Activated CD8-positive, alpha-beta memory T cell treated with anti-CD3 and anti-CD28 coated beads for 24 hours (primary cell): ENCODE data around the gene RITA1.
"Not testable (repeated sequence)": the region's sequence is repeated elsewhere in the genome, so short reads cannot be mapped to it uniquely, and the experiment has no call there.

ENCODE experiments used
- DNase-seq: peaks from one replicate; pipeline ENCODE4 v3.0.0-alpha.2; 2020

RITA1 gene

GRCh38 chr12:113185180-113186032 is at the start of gene RITA1, which contains the start of gene DDX54:
RITA1 (plus strand) TSS chr12:113185721; CDS start chr12:113186747, 1,026 bp downstream.
DDX54 (minus strand) TSS chr12:113185478; CDS start chr12:113185451, 27 bp downstream.
- DNase-seq = peak; percentile 96

- peak; percentile 72 for DNase-seq
Measured at GRCh38 chr12:113136128-113136989, 49.2 kb upstream of the RITA1 start.

- DNase-seq = no peak
Measured at GRCh38 chr12:113136990-113137511, 48.5 kb upstream of the RITA1 start.

- DNase-seq = no peak
Measured at GRCh38 chr12:113137861-113138783, 47.4 kb upstream of the RITA1 start.

- DNase-seq = no peak
Measured at GRCh38 chr12:113138826-113139225, 46.7 kb upstream of the RITA1 start.

GRCh38 chr12:113140706-113141105 is 44.8 kb upstream of the RITA1 start:
- no peak for DNase-seq

GRCh38 chr12:113141716-113142115 is 43.8 kb upstream of the RITA1 start:
- DNase-seq = not testable (repeated sequence)

- DNase-seq = no peak
Measured at GRCh38 chr12:113142173-113142885, 43.2 kb upstream of the RITA1 start.

- no peak for DNase-seq
Measured at GRCh38 chr12:113142886-113143332, 42.6 kb upstream of the RITA1 start.

GRCh38 chr12:113143959-113144358 is 41.6 kb upstream of the RITA1 start:
- no peak for DNase-seq

- no peak for DNase-seq
Measured at GRCh38 chr12:113144806-113145205, 40.7 kb upstream of the RITA1 start.

GRCh38 chr12:113145720-113146551 is 39.6 kb upstream of the RITA1 start:
- no peak for DNase-seq

- no peak for DNase-seq
Measured at GRCh38 chr12:113146999-113147398, 38.5 kb upstream of the RITA1 start.

GRCh38 chr12:113149361-113150150 is 36.0 kb upstream of the RITA1 start, which contains the start of gene CFAP73:
CFAP73 (plus strand) TSS chr12:113149724; CDS start chr12:113149858, 134 bp downstream.
- no peak for DNase-seq

- no peak for DNase-seq
Measured at GRCh38 chr12:113151655-113152054, 33.9 kb upstream of the RITA1 start.

GRCh38 chr12:113152196-113152834 is 33.2 kb upstream of the RITA1 start:
- DNase-seq = no peak

- DNase-seq = peak; percentile 80
Measured at GRCh38 chr12:113152835-113153814, 32.4 kb upstream of the RITA1 start.
